Measurements from ENCODE around the gene LRATD1. TPM values are rescaled to one million over a fixed set of nuclear protein-coding genes. Genes with fewer than 3 reads are reported as not detected.

Gene LRATD1
- total RNA-seq (not detected in 2 replicates), polyA plus RNA-seq (0.02 TPM in 1 of 2 replicates, not detected in the other), polyA minus RNA-seq (not detected in 2 replicates), Bru-seq, nascent RNA (percentile 9 among the genes with signal in this experiment), BruChase-seq, experiment 1, labeled RNA remaining after a 6-hour chase (not detected), BruChase-seq, experiment 2, labeled RNA remaining after a 2-hour chase (percentile 10 among the genes with signal in this experiment)
- not detected in 2 replicates for polyA plus RNA-seq (2011; cell fraction: cytosol; rRNA removed)
- polyA plus RNA-seq (2011; cell fraction: nucleus; rRNA removed), result 0.06 and 0.14 TPM in 2 replicates
- 0.05 TPM in 1 of 2 replicates, not detected in the other for polyA plus RNA-seq (2012)
- polyA minus RNA-seq (2011; cell fraction: cytosol; rRNA and poly(A)+ RNA removed), result not detected
- 0.10 TPM in 1 of 2 replicates, not detected in the other for polyA minus RNA-seq (2011; cell fraction: nucleus; rRNA and poly(A)+ RNA removed)
- long read RNA-seq, result 0 reads

GRCh38 chr2:14632133-14632936 lies at the start of gene LRATD1:
Gene LRATD1, plus strand, starts transcription at chr2:14632717. Its CDS starts 1,263 bp downstream, at chr2:14633980.
- Histone ChIP-seq H3K36me3 (ENCODE audit: control insufficient read depth in 2 of 2, extremely low read depth in 1 of 2, insufficient read depth in 2 of 2, low read length in 2 of 2) (no peaks in the 10 kb centered on the region), H3K27me3 (ENCODE audit: control insufficient read depth in 2 of 2, insufficient read depth in 2 of 2, low read length in 2 of 2) (peaks cover 31 to 41% of the 10 kb centered on the region in 2 experiments), H4K20me1 (replicated peaks; ENCODE audit: control insufficient read depth, extremely low read depth, insufficient read depth, low read length) (no peaks in the 10 kb centered on the region), H3K9me3 (replicated peaks; ENCODE audit: control insufficient read depth, insufficient read depth, low read length) (no peaks in the 10 kb centered on the region), H3K4me1 (ENCODE audit: control insufficient read depth, extremely low read depth, insufficient read depth, low read length) (peaks cover 2% of the 10 kb centered on the region), H3K4me2 (ENCODE audit: insufficient read depth, low read length) (no peak within 1 kb of the TSS), H3K79me2 (ENCODE audit: control insufficient read depth, insufficient read depth, low read length) (no peaks in the 10 kb centered on the region), H3K27ac (ENCODE audit: insufficient read depth, low read depth, low read length) (no peak within 1 kb of the TSS), H2AFZ (ENCODE audit: low read depth, low read length) (no peak within 1 kb of the TSS), H3K4me3 (replicated peaks in 1 of 3; ENCODE audit: insufficient read depth in 1 of 3, low read depth in 1 of 3, low read length in 3 of 3) (peak within 1 kb of the TSS in 1 of 3 experiments; percentile 8), H3K9me1 (replicated peaks; ENCODE audit: control insufficient read depth, extremely low read depth, insufficient read depth, low read length) (no peaks in the 10 kb centered on the region), H3K9ac (replicated peaks; ENCODE audit: extremely low read depth, insufficient read depth, low read length) (no peak within 1 kb of the TSS)
- no peak for FAIRE-seq
- intact Hi-C loops (cut with micrococcal nuclease) (no loop called here), dilution Hi-C loops (cut with MboI; ENCODE audit: extremely low pct_ligation_motif_present, low sequenced_read_pairs) (no loop called here)
- CTCF ChIA-PET, result no interaction called here
- TF ChIP-seq MYC (IDR thresholded peaks at IDR 0.05; ENCODE audit: low read depth, low read length) (no peak), GATA2 (IDR thresholded peaks at IDR 0.05; ENCODE audit: insufficient read depth, insufficient read length, low read depth, low read length) (no peak), POLR2A (IDR thresholded peaks at IDR 0.05; ENCODE audit: low read depth, low read length) (no peak)
- no TSS peak for BruUV-seq (replicated peaks)
- POLR2A ChIA-PET, result no interaction called here
- DNase-seq (ENCODE audit: low read depth, low spot score), result peak; percentile 22

- Histone ChIP-seq H3K27me3 (ENCODE audit: control insufficient read depth in 2 of 2, insufficient read depth in 2 of 2, low read length in 2 of 2) (no peaks in the 10 kb centered on the region), H3K36me3 (ENCODE audit: control insufficient read depth in 2 of 2, extremely low read depth in 1 of 2, insufficient read depth in 2 of 2, low read length in 2 of 2) (no peaks in the 10 kb centered on the region), H3K9me1 (replicated peaks; ENCODE audit: control insufficient read depth, extremely low read depth, insufficient read depth, low read length) (no peaks in the 10 kb centered on the region), H2AFZ (ENCODE audit: low read depth, low read length) (no peak overlapping the region), H3K4me3 (replicated peaks in 1 of 3; ENCODE audit: insufficient read depth in 1 of 3, low read depth in 1 of 3, low read length in 3 of 3) (no peak overlapping the region), H3K9me3 (replicated peaks; ENCODE audit: control insufficient read depth, insufficient read depth, low read length) (peaks cover 3% of the 10 kb centered on the region), H3K4me2 (ENCODE audit: insufficient read depth, low read length) (no peak overlapping the region), H3K27ac (ENCODE audit: insufficient read depth, low read depth, low read length) (no peak overlapping the region), H3K9ac (replicated peaks; ENCODE audit: extremely low read depth, insufficient read depth, low read length) (no peak overlapping the region), H3K79me2 (ENCODE audit: control insufficient read depth, insufficient read depth, low read length) (no peaks in the 10 kb centered on the region), H4K20me1 (replicated peaks; ENCODE audit: control insufficient read depth, extremely low read depth, insufficient read depth, low read length) (no peaks in the 10 kb centered on the region), H3K4me1 (ENCODE audit: control insufficient read depth, extremely low read depth, insufficient read depth, low read length) (no peaks in the 10 kb centered on the region)
- intact Hi-C loops (cut with micrococcal nuclease), result no loop called here
- TF ChIP-seq MAX (IDR thresholded peaks at IDR 0.05; ENCODE audit: insufficient read depth, insufficient read length) (no peak), GATA2 (IDR thresholded peaks at IDR 0.05; ENCODE audit: insufficient read depth, insufficient read length, low read depth, low read length) (no peak), CTCF (IDR thresholded peaks at IDR 0.05; ENCODE audit: extremely low read depth in 1 of 2, insufficient read depth in 1 of 2, low read depth in 1 of 2, low read length in 2 of 2) (no peak), JUN (IDR thresholded peaks at IDR 0.05; ENCODE audit: borderline replicate concordance, insufficient read depth, insufficient read length, low read depth) (no peak), POLR2AphosphoS5 (IDR thresholded peaks at IDR 0.05; ENCODE audit: insufficient read depth, low read depth, low read length) (no peak), POLR2A (IDR thresholded peaks at IDR 0.05; ENCODE audit: low read depth, low read length) (no peak), MYC (IDR thresholded peaks at IDR 0.05; ENCODE audit: low read depth, low read length) (no peak), FOS (IDR thresholded peaks at IDR 0.05; ENCODE audit: borderline replicate concordance, insufficient read depth, low read length) (no peak)
- CTCF ChIA-PET, result no interaction called here
- POLR2A ChIA-PET, result no interaction called here
- FAIRE-seq, result no peak
- dilution Hi-C loops (cut with MboI; ENCODE audit: extremely low pct_ligation_motif_present, low sequenced_read_pairs), result no loop called here
- no TSS peak for BruUV-seq (replicated peaks)
- no peak for DNase-seq (ENCODE audit: low read depth, low spot score)
These were observed 49.5 kb upstream of the LRATD1 start for GRCh38 chr2:14583059-14583458.

Measured in endothelial cell of umbilical vein (primary cell).